ENCODE measurements around the gene HOXA7.

- no peak for TF ChIP-seq CTCF (IDR thresholded peaks at IDR 0.05)
- no peak for TF ChIP-seq POLR2A (IDR thresholded peaks at IDR 0.05)
- TF ChIP-seq POLR2AphosphoS5 (IDR thresholded peaks at IDR 0.05): no peak
Measured at GRCh38 chr7:27167916-27168264, 11.4 kb upstream of the HOXA7 start.
